Endothelial cell of hepatic sinusoid (primary cell): ENCODE data around the gene IER2.

Source experiments
- in situ Hi-C: cut with HindIII; loops from 2 replicates; pipeline ENCODE4 v1.10.0; 2017; ENCODE audit warnings: low sequenced_read_pairs

Gene IER2

DNA sequence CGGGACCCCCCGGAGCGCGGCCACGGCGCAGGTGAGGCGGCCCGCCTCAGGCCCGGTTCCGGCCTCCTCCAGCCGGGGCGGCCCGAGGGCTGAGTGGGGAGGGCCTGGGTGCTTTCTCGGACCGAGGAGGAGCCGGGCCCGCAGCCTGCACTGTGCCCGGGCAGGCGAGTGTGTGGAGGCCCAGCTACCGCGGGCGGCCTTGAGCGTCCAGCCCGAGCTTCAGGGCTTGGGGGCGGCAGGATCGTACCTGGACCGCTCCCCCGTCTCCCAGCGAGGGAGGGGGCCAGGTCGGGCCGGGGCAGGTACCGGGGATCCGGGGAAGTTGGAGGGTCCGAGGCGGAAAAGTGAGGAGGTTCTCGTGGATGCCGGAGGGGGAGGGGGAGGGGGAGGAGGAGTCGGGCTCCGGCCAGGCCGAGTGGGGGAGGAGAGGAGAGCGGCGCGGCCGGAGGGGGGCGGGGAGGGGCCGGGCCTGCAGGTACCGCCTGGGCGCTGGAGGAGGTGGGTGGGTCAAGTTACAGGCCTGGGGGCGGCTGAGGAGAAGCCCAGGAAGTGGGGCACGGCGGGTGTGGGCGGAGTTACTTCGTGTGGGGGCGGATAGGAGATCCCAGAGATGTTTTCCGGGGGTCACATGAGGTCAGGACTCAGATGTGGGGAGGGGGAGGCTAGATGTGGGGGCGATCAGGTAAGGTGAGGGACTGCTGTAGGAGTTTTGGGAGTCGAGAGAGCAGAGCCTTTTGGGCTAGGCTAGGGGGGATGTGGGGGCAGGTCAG is 31.6 kb upstream of the IER2 start:
- in situ Hi-C loops: no loop called here

- in situ Hi-C loops: no loop called here
These were observed 30.6 kb upstream of the IER2 start for GRCh38 chr19:13119627-13120026.

- in situ Hi-C loops: no loop called here
These were observed 30.2 kb upstream of the IER2 start for GRCh38 chr19:13120031-13120430.

DNA sequence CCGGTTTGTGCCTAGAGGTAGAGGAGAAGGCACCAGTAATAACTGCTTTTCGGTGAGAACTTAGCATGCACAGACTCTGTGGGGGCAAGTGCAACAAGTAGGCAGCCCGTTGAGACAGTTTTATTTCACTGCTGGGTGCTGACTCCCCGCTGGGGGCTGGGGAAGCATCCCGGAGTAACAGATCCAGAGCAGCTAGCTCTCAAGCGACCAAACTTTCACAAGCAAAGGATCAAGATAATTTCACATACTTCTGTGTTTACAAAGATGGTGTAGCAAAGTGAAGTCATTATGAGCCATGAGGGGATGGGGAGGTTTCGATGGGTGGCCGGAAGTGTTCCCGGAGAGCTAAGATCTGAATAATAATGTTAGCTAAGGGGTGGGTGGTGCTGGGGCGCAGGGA is 29.4 kb upstream of the IER2 start:
- in situ Hi-C loops: no loop called here

- in situ Hi-C loops: no loop called here
These were observed 28.5 kb upstream of the IER2 start for GRCh38 chr19:13121551-13122274.

- in situ Hi-C loops: no loop called here
These were observed 27.8 kb upstream of the IER2 start for GRCh38 chr19:13122275-13122878.

- in situ Hi-C loops: no loop called here
These were observed 26.9 kb upstream of the IER2 start for GRCh38 chr19:13122980-13123957.

GRCh38 chr19:13127051-13127450 is 23.2 kb upstream of the IER2 start:
- in situ Hi-C loops: no loop called here

GRCh38 chr19:13127811-13128575 is 22.2 kb upstream of the IER2 start:
- in situ Hi-C loops: no loop called here

GRCh38 chr19:13128583-13128982 is 21.6 kb upstream of the IER2 start:
- in situ Hi-C loops: no loop called here

DNA sequence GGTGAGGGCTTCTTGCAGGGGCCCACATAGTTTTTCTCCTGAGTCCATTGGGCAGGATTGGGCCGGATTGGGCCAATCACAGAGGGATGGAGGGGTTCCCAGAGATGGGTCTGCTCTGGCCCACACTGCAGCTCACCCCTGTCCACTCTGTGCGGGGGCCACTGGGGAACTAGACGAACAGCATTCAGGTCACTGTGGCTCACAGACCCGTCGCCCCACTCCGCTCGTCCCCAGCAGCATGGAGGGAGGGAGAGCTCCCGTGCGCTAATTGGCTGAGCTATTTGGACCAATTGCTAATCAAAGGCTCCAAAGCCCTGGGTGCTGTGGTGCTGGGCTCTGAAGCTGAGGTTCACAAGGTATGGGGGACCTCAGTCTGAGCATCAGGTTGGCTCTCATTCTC is 20.8 kb upstream of the IER2 start:
- in situ Hi-C loops: no loop called here

DNA sequence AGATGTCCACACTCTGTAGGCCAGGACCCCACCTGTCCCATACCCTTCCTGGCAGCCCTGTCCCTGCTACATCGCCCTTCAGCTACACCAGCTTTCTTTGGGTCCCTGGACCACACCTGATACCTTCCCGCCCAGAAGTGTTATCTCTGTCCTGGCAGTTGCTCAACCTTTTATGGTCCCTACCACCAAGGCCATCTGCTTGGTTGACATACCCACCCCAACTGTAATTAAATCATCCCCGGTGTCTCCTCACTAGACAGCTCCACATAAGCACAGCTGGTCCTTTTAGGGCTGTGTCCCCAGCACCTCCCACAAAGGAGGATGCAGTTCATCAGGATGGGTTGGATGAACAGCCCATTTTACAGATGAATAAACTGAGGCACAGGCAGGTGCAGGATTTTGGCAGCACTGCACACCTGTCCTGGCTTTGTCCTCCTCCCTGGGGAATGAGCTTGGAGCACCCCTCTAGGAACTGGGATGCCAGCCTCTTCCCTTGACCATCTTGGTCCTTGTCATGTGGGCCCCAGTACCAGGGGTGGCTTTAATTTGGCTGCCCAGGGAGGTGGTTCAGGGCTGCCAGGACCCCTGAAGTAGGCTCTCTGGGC is 19.2 kb upstream of the IER2 start:
- in situ Hi-C loops: no loop called here

DNA sequence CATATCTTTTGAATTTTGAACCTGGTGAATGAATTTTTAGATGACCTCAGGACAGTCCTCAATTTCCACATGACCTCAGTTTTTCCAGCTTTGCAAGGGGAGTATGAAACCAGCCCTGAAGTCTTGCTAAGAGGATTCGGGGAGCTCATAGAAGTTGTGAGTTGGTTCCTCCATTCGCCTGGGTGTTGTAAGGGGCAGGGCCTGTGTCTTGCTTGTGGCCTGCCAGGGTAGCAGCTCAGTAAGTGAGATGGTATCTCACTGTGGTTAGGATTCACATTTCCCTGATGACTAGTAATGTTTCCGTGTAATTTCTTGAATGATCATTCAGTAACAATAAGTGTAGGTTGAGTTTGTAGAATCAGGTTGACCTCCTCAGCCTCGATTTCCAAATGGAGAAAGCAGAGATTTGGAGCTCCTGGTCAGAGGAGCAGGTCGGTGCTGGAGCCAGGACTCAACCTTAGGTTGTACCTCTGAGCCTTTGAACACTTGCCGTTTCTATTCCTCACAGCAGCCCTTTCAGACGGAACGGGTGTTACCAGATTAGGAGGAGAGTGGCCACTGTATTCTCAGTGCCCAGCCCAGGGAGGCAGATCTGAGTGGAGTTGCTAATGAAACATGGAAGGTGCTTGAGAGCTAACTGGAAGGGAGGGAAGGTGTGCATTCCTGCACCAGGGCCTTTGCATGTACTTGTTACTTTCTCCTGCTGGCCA is 17.6 kb upstream of the IER2 start:
- in situ Hi-C loops: no loop called here

GRCh38 chr19:13133241-13133870 is 16.9 kb upstream of the IER2 start:
- in situ Hi-C loops: no loop called here

DNA sequence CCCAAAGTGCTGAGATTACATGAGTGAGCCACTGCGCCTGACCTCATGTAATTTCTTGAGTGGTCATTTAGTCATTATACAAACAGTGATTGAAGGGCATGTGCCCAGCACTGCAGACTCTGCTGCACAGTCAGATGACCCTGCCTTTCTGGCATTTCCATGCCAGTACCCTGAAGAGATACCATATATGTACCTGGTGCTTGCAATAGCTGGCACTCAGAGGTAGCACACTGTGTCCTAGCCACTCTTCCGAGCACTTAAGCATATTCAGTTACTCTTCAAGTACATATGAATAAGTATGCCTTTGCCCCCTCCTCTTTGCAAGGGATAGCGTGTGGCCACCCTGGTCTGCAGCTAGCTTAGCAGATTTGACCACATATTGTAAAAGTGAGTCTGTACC is 15.6 kb upstream of the IER2 start:
- in situ Hi-C loops: no loop called here

DNA sequence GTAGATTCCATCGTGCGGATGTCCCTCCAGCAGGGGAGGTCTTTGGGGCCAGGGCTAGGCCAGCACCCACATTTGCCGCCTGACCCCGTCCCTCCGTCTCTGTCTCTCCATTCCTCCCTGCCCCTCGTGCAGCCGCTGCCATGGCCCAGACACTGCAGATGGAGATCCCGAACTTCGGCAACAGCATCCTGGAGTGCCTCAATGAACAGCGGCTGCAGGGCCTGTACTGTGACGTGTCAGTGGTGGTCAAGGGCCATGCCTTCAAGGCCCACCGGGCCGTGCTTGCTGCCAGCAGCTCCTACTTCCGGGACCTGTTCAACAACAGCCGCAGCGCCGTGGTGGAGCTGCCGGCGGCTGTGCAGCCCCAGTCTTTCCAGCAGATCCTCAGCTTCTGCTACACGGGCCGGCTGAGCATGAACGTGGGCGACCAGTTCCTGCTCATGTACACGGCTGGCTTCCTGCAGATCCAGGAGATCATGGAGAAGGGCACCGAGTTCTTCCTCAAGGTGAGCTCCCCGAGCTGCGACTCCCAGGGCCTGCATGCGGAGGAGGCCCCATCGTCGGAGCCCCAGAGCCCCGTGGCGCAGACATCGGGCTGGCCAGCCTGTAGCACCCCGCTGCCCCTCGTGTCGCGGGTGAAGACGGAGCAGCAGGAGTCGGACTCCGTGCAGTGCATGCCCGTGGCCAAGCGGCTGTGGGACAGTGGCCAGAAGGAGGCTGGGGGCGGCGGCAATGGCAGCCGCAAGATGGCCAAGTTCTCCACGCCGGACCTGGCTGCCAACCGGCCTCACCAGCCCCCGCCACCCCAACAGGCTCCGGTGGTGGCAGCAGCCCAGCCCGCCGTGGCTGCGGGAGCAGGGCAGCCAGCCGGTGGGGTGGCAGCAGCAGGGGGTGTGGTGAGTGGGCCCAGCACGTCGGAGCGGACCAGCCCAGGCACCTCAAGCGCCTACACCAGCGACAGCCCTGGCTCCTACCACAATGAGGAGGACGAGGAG is 14.8 kb upstream of the IER2 start:
- in situ Hi-C loops: no loop called here

DNA sequence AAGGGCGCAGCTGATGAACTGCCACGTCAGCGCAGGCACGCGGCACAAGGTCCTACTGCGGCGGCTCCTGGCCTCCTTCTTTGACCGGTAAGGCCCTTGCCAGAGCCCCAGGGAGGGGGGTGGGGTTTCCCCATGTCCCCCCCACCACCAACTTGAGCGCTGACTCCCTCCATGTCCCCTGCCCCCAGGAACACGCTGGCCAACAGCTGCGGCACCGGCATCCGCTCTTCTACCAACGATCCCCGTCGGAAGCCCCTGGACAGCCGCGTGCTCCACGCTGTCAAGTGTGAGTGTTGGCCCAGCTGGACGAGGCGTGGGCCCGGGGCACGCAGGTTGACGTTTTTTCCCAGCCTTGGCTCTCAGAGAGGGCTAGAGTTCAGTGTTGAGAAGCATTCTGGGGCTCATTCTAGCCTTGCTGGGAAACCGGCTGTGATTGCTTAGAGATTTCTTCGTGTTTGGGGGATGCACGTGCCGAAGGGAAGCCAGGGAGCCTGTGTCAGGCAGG is 12.9 kb upstream of the IER2 start:
- in situ Hi-C loops: no loop called here
